Kidney (tissue), 14 donors: ENCODE measurements around the gene TSPAN12. TPM values are rescaled to one million over a fixed set of nuclear protein-coding genes. Genes with fewer than 3 reads are reported as not detected.

Source experiments
- DNase-seq, 5 donors: peaks; one replicate each; pipeline ENCODE4 v3.0.0-alpha.2; 2013 to 2020
- FAIRE-seq: peaks from 2 replicates; lab custom pipeline; 2012; peaks lifted over from hg19 to GRCh38; lab: Jason Lieb, UNC
- H3K27ac ChIP-seq, 2 donors: one replicate each; pipeline ENCODE4 v1.7.0; 2013; ENCODE audit warnings: low read depth in 2 of 2, low read length in 2 of 2, inconsistent platforms in 1 of 2
- H3K27me3 ChIP-seq: one replicate; pipeline ENCODE4 v1.7.1; 2013; ENCODE audit warnings: low read length, inconsistent platforms; ENCODE audit not compliant: control insufficient read depth, insufficient read depth
- H3K36me3 ChIP-seq, 3 donors: one replicate each; pipeline versions ENCODE4 v1.7.0 to v1.7.1; 2013; ENCODE audit warnings: low read length in 3 of 3, control low read depth in 1 of 3, inconsistent platforms in 1 of 3; ENCODE audit not compliant: insufficient read depth in 3 of 3, control insufficient read depth in 2 of 3
- H3K4me1 ChIP-seq, 3 donors: one replicate each; pipeline versions ENCODE4 v1.7.0 to v1.7.1; 2013; ENCODE audit warnings: low read length in 3 of 3, inconsistent platforms in 1 of 3, low read depth in 1 of 3; ENCODE audit not compliant: control insufficient read depth in 2 of 3, insufficient read depth in 2 of 3
- H3K4me3 ChIP-seq, 3 donors: one replicate each; pipeline versions ENCODE4 v1.7.0 to v1.8.1; 2013; ENCODE audit warnings: low read length in 3 of 3, control low read depth in 1 of 3, inconsistent platforms in 1 of 3
- H3K9ac ChIP-seq, 3 donors: one replicate each; pipeline versions ENCODE4 v1.7.0 to v1.7.1; 2013; ENCODE audit warnings: low read length in 3 of 3, control low read depth in 1 of 3, inconsistent platforms in 1 of 3
- H3K9me3 ChIP-seq, 3 donors: one replicate each; pipeline versions ENCODE4 v1.7.0 to v1.7.1; 2013; ENCODE audit warnings: low read length in 3 of 3, control low read depth in 1 of 3, inconsistent platforms in 1 of 3; ENCODE audit not compliant: control insufficient read depth in 2 of 3, insufficient read depth in 1 of 3
- intact Hi-C: fragments of 100-400 bp; cut with DNase I; formaldehyde crosslinking; loops from one replicate; pipeline ENCODE4 v1.11.1; 2022
- polyA plus RNA-seq: library from polyadenylated mRNA; stranded (reverse); fragments of 350-450 nt; fragmentation: Illumina TruSeq; extraction: RNeasy Lipid Tissue Mini Kit (QIAGEN cat#74804); gene quantifications from one replicate; pipeline ENCODE4 v1.2.3, GENCODE V29; 2014; ENCODE audit warnings: low read depth, low replicate concordance; ENCODE audit not compliant: insufficient read depth
- total RNA-seq: library from RNA; stranded (reverse); fragmentation: NEBNext Ultra II Directional; extraction: Animal tissue kit (Norgen Biotek cat#: 25700); gene quantifications from one replicate; pipeline ENCODE4 v1.2.1, GENCODE V29; 2021
- TF ChIP-seq, protein P1 (sequence below): IDR thresholded peaks from 3 replicates; pipeline ENCODE4 v1.5.1; 2012; ENCODE audit warnings: mild to moderate bottlenecking, moderate library complexity, borderline replicate concordance; ENCODE audit not compliant: insufficient read depth; ENCODE audit errors: extremely low read depth
- donor health status: control.
- donor health status: control.
- donor health status: control.
- donor health status: control.
- donor health status: control.
- donor health status: DM: yes; HTN: yes; CAD: no.
- donor health status: Normal renal cell carcinoma (clear cell type).

TSPAN12 gene
- total and polyA plus RNA-seq, 2 donors from 2014 or later = 44.2 to 76.5 TPM

DNA sequence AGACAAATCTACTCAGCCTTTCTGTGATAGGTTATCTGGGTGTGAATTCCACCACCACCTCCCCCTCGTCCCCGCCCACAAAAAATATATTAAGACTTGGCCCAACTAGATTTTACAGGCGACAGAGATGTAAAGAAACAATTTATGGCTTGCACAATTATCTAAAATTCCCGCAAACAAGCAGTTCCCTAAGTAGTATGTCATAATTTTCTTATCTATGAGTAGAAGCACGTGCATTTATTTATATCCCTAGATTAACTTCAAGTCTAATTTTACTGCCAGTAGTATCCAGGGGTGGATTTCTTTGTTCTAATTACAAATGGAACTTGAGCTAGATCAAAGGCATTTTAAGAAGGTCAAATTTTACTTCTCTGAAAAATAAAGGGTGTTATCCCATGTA is 1.7 kb downstream of the TSPAN12 start:
- Histone ChIP-seq H3K9me3 (no peaks in the 10 kb centered on the region), H3K36me3 (no peaks in the 10 kb centered on the region), H3K27me3 (no peaks in the 10 kb centered on the region), H3K27ac (peak overlapping the region in 1 of 2 donors; percentile 13), H3K4me1 (peaks cover 0 to 4% (median 2%) of the 10 kb centered on the region in 3 donors), H3K9ac (peak overlapping the region in 2 of 3 donors; percentile 67 to 70), H3K4me3 (peak overlapping the region; percentile 84 to 85 (median 84))
- peak in 2 of 5 donors; percentile 31 to 40 for DNase-seq
- intact Hi-C loops = no loop called here
- TF ChIP-seq, protein P1, sequence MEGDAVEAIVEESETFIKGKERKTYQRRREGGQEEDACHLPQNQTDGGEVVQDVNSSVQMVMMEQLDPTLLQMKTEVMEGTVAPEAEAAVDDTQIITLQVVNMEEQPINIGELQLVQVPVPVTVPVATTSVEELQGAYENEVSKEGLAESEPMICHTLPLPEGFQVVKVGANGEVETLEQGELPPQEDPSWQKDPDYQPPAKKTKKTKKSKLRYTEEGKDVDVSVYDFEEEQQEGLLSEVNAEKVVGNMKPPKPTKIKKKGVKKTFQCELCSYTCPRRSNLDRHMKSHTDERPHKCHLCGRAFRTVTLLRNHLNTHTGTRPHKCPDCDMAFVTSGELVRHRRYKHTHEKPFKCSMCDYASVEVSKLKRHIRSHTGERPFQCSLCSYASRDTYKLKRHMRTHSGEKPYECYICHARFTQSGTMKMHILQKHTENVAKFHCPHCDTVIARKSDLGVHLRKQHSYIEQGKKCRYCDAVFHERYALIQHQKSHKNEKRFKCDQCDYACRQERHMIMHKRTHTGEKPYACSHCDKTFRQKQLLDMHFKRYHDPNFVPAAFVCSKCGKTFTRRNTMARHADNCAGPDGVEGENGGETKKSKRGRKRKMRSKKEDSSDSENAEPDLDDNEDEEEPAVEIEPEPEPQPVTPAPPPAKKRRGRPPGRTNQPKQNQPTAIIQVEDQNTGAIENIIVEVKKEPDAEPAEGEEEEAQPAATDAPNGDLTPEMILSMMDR = no peak
- FAIRE-seq = no peak

DNA sequence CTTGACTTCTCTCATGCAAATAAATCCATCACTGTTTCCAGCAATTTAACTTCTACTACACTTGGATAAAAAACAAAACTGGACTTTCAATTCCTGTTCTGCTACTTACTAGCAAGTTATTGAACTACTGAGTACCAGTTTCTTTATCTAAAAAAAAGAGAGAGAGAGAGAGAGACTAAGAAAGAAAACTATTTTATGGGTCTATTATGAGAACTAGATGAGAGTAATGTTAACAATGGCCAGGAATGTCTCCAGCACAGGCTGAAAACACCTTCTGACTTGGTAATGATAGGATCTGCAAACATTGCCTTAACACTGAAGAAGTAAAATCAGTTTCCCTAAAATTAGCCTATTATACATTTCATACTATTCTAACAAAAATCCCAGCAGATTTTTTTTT is 5.2 kb downstream of the TSPAN12 start:
- no peak overlapping the region for H3K27ac ChIP-seq
- no peaks in the 10 kb centered on the region for H3K36me3 ChIP-seq
- no peak for FAIRE-seq
- H3K4me3 ChIP-seq = no peak overlapping the region
- no peak overlapping the region for H3K9ac ChIP-seq
- no peak for DNase-seq
- H3K27me3 ChIP-seq = no peaks in the 10 kb centered on the region
- no peaks in the 10 kb centered on the region for H3K9me3 ChIP-seq
- peaks cover 0 to 14% (median 6%) of the 10 kb centered on the region in 3 donors for H3K4me1 ChIP-seq
- intact Hi-C loops = no loop called here
- TF ChIP-seq, protein P1 = no peak

DNA sequence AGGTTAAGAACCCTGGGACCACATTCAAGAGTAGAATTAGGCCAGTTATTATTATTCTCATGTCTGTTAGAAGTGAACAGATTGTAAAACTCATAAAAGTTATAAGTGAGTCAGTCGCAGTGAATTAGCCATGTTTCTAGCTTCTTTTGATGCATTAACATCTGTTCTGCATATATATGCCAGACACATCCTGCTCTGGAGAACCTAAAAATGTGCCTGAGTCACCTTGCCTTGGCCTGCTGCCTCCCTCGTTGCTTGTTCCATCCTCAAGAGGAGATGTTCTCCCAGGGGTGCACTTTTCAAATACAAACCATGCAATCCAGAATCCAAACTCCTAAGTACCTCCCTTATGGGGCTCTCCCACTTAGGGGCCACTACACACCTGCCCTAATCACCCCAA is 14.8 kb downstream of the TSPAN12 start:
- FAIRE-seq (no peak), DNase-seq (no peak)
- Histone ChIP-seq H3K9ac (peak overlapping the region in 1 of 3 donors; percentile 9), H3K4me1 (peaks cover 3 to 71% (median 18%) of the 10 kb centered on the region in 3 donors), H3K27ac (peak overlapping the region in 1 of 2 donors; percentile 40), H3K4me3 (no peak overlapping the region), H3K9me3 (no peaks in the 10 kb centered on the region), H3K36me3 (peaks cover 0 to 2% (median 2%) of the 10 kb centered on the region in 3 donors), H3K27me3 (no peaks in the 10 kb centered on the region)
- TF ChIP-seq, protein P1 = no peak
- intact Hi-C loops = no loop called here

DNA sequence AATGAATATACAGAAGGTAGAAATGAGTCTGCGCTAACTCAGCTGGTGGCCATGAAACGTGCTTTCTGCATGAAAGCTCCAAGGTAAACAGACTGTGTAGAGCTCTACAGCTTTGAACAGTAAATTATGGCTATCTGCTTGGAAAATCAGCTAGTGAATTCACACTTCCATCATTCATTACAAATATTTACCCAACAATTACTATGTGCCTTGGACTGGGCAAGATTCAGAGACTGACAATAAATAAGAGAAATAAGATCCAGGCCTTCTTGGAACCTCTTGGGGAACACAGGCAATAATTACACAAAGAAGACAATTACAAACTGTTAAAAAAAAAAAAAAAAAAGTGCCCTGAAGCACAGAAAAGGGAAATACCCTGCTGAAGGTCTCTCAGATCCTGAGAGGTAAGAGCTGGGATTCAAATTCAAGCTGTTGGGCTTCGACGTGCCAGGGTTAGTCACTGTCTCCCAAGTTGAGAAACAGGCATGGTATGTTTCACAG is 15.8 kb downstream of the TSPAN12 start:
- Histone ChIP-seq H3K9me3 (no peaks in the 10 kb centered on the region), H3K9ac (peak overlapping the region in 1 of 3 donors; percentile 12), H3K4me1 (peaks cover 3 to 73% (median 13%) of the 10 kb centered on the region in 3 donors), H3K4me3 (peak overlapping the region in 2 of 3 donors; percentile 9 to 13), H3K36me3 (peaks cover 0 to 4% (median 2%) of the 10 kb centered on the region in 3 donors), H3K27me3 (no peaks in the 10 kb centered on the region), H3K27ac (peak overlapping the region; percentile 69 to 73)
- FAIRE-seq (no peak), DNase-seq (peak in 3 of 5 donors; percentile 21 to 73 (median 73))
- TF ChIP-seq, protein P1 = no peak
- intact Hi-C loops = no loop called here
